Measurements from ENCODE around the gene TBC1D20.

- no peak for TF ChIP-seq EZH2 (IDR thresholded peaks at IDR 0.05; ENCODE audit: low read depth)
- TF ChIP-seq CTCF (conservative IDR thresholded peaks at IDR 0.05) = no peak
These were observed 13.4 kb upstream of the TBC1D20 start for GRCh38 chr20:475463-476357.
